AML-193 (cell line): ENCODE measurements around the gene FZD1.
A peak's percentile ranks its signal among the peaks of the same experiment; 100 is the strongest.
"Not testable (repeated sequence)": the region's sequence is repeated elsewhere in the genome, so short reads cannot be mapped to it uniquely, and the experiment has no call there.

Experiments
- DNase-seq, 2 experiments: peaks; one replicate each; lab custom pipeline; 2025; lab: John Stamatoyannopoulos, UW

FZD1 gene

DNA sequence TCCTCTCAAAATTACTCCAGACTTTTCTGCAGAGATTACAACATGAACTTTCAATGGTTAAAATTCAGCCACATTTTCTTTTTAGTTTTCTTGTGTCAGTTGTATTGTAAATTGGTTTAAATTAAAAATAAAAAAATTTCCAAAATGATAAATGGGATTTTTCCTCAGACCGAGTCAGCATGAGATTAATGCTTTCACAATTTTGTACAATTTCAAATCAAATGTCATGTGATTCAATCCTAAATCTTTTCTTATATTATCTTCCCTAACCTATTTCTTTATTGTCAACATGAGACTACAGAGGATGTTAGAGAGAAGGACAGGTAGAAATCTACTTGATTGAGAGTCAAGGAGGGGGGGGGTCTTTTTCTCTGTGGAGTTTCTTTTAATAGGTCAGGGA is 33.7 kb downstream of the FZD1 start:
- no peak for DNase-seq

DNA sequence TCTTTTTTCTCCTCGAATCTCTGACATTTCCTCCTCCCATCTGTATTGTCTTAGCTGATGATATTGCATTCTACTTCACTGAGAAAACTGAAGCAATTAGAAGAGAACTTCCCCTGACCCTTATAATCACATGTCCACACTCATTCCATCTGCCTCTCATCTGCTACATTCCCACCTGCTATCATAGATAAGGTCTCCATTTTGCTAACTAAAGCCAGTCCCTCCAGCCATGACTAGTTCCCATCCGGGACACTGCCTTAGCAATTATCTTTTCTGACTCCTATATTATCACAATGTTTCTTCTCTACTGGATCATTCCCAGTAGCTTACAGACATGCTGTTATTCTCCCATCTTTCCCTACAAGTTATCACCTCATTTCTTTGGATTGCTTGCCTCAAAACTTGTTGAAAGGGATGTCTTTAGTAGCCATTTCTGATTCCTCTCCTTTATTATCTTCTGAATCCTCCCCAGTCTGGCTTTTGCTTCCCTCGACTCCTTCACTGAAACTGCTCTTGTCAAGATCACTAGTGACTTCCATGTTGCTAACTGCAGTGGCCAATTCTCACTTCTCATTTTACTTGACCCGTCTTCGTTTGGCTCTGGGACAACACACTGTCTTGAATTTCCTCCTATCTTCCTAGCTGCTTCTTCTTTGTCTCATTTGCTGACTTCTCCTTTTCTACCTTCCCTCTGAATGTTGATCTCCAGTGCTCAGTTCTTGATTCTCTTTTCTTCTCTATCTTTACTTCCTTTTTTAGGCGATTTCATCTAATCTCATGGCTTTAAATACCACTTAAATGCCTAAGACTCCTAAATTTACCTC is 35.9 kb downstream of the FZD1 start:
- peak in 1 of 2 experiments; percentile 8 for DNase-seq

DNA sequence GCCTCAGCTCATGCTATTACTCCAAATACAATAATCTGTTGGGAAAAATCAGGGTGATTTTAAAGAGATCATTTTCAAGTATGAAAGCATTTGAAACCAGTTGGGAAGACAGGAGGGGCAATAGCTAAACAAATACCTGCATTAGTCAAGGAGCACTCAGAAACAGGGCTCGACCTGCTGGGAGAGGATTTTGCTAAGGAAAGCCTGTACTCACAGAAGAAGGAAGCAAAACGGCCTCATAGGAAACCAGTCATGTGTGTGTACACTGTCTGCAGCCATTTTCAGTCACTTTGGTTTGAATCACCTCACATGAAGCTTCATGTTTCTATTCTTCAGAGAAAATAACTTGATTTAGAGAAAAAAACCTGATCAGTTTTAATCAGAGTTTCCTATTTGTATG is 38.6 kb downstream of the FZD1 start:
- DNase-seq: no peak

DNA sequence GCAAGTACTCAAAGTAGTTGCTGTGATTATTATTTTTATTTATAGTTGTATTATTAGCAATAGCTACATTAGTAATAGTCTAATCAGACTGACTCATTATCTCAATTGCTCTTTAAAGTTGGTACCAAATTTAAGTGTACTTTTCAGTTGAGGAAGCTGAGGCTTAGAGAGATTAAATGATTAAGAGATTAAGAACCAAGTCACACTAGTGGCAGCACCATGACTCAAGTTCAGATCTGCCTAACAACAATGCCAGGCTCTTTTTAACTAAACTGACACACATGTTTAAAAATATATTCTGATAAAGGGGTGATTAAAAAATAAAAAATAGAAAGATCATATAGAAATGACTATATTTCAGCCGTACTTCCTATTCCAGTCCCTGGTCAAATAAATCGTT is 42.0 kb downstream of the FZD1 start:
- DNase-seq: no peak

DNA sequence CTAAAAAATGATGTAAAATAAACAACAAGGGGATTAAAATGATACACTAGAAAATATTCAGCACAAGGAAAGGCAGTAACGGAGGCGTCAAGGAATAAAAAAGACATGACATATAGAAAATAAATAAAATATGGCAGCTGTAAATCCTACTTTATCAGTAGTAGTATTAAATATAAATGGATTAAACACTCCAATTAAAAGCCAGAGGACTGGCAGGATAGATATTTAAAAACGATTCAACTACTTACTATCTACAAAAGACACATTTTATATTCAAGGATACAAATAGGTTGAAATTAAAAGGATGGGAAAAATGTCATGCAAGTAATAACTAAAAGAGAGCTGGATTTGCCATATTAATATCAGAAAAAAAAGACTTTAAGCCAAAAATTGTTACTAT is 43.2 kb downstream of the FZD1 start:
- DNase-seq: no peak

DNA sequence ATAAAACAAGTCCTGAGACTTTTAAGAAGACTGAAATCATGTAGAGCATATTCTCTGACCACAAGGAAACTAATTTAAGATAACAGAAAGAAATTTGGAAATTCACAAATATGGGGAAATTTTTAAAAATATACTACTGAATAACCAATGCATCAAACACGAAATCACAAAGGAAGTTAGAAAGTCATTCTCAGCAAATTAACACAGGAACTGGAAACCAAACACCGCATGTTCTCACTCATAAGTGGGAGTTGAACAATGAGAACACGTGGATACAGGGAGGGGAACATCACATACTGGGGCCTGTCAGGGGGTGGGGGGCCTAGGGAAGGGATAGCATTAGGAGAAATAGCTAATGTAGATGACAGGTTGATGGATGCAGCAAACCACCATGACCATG is 44.0 kb downstream of the FZD1 start:
- DNase-seq: not testable (repeated sequence)

DNA sequence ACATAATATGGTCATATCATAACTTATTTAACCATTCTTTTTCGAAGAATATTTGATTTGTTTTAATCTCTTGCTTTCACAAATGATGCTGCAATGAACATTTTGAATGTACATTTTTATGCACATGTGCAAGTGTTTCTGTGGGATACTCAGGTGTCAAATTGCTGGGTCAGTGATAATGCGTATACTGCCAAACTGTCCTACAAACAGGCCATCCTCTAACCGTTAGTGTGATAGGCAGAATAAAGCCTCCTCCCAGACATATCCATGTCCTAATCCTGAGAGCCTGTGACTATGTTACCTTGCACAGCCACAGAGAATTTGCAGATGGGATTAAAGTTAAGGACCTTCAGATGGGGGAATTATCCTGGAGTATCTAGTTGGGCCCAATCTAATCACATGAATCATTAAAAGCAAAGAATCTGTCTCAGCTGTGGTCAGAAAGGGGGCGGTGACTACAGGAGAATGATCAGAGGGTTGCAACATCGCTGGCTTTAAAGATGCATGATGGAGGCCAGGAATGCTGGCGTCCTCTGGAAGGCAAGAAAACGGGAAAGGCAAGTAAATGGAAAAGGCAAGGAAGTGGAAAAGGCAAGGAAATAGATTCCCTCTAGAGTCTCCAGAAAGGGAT is 46.7 kb downstream of the FZD1 start:
- DNase-seq: no peak

DNA sequence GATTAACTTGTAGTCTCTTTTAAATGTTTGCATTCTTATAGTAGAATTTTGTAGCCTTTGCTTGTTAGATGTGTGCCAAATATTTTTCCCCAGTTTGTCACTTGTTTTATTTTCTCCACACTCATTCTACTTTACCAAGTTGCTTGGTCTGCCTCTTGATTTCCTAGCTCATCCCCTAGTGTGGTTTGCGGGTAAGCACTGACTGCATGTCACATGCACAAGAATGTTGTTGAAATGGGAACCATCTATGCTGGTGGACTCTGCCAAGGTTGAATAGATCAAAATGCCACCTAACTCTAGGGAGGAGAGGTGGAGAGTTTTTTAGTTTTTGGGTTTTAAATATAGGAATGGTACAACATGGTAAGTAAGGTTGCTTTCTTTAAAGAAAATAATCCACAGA is 47.6 kb downstream of the FZD1 start:
- no peak for DNase-seq

DNA sequence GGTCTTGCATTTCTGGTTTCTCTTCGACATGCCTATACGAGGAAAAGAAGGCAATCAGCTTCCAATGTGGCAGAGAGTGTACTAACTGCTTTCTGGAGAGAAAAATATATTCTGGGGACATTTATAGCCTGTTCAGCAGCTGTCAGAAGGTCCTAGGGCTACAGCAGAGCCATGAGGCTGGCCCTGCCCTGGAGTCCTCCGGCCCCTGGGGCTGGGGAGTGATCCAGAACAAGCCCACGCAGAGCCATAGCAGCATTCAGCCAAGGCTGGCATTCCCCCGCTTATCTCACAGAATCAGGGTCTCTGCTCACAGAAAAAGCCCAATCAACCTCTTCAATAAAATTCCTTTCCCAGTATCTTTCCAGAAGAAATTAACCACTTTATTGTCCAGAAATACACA is 48.9 kb downstream of the FZD1 start:
- no peak for DNase-seq

DNA sequence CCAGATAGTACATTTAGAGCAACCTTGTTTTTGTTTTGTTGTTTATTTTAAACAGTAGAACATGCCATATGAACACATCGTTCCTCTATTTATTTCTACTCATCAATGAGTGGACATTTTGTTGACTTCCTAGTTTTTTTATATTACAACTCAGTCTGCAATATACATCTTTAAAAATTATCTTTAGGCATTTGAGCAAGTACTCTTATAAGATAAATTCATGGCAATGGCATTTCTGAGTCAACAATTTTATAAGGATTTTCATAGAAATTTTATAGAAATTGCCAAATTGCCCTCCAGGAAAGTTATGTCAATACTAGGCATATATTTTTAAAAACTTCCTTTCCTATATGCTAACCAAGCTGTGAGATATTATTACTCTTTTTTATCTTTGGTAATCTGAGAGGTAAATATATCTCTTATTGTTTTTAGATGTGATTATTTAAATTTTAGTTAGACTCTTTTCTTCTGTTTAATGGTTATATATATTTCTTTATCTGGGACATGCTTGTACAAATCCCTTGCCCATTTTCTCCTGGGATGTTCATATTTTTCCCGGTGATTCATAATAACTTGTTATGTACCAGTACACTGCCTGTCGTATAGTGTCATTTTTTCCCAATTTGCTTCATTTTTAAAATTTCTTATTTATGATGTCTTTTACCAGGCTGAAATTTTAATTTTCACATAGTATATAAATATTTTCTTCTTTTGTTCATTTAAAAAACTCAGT is 50.5 kb downstream of the FZD1 start:
- DNase-seq: no peak

DNA sequence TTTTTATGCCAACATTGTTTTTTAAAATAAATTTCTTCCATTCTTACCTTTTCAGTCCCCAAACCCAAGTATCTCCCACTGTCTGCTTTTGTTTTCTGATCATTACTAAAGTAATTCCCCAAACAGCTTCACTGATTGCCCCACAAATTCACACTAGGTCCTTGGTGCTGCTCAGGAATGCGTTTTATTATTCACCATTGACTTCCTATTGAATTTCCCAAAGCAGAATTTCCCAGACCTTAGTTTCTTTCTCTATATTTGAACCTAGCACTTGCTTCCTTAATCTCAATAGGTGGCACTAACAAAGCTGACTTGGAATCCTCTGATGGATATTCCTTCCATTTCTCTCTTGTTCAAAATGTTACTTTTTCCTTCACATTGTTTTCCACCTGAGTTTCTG is 52.2 kb downstream of the FZD1 start:
- no peak for DNase-seq

DNA sequence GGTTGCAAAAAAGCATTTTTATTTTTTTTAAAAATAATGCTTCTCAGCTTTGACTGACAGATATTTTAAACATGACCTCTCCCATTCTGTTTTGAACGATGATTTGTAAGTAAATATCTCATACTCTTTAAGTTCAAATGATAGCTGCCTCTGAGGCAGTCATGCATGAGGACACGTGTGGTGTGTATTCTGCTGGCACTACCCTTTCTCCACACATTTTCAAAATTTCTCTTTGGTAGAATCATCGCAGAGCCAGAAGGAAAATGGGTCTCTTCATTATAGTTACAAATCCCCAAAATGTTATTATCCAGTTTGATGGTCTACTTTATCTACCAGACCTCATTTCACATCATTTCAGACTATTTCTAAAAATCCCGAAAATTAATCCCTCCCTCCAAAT is 55.1 kb downstream of the FZD1 start:
- DNase-seq: no peak

DNA sequence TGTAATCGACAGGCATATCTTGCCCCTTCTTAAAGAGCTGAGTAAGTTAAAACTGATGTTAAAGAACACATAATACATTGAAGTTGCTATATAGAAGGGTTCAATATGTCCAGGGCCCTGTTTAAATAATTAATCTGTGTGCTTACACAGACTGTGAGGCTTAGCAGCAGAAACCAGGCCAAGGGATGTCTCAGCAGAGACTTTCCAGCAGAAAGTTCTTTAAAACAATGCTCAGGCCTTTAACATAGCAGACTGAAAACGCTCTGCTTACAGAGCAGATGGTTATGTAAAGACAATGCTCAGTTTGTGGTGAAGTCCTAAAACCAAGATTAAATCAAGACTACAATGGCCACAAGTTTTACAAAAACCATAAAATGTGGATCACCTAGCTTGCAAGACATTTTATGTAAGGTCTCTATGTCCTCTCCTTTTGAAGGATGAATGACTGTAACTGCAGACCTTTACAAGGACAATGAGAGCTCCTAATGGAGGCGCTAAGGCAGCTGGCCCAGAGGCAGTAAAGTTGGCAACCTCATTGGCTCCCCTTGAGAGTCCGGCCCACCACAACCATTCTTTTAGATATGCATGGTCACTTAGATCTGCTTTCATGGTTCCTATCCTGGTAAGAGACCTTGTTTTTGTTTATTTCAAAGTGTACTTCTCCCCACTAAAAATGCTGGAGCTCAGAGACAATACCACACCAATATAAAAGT is 56.3 kb downstream of the FZD1 start:
- no peak for DNase-seq
